Neural cell (in vitro differentiated cells): ENCODE results near the gene LRRC74A.

Source experiments
- CTCF ChIP-seq: fragments of 450-650 bp; IDR thresholded peaks from 2 replicates; pipeline ENCODE4 v1.5.1; 2014; ENCODE audit warnings: antibody characterized with exemption, mild to moderate bottlenecking, moderate library complexity; ENCODE audit not compliant: poor library complexity, severe bottlenecking
- EP300 ChIP-seq: fragments of 450-650 bp; conservative IDR thresholded peaks from 2 replicates; pipeline ENCODE4 v1.6.1; 2014; ENCODE audit warnings: antibody characterized with exemption, mild to moderate bottlenecking, moderate library complexity; ENCODE audit not compliant: poor library complexity, severe bottlenecking
- EZH2 ChIP-seq: fragments of 200-600, 300-800 bp; shearing (Covaris generic), sonication (generic); IDR thresholded peaks from 2 replicates; pipeline ENCODE4 v1.6.1; 2014; ENCODE audit warnings: antibody characterized with exemption, low read length, borderline replicate concordance, mild to moderate bottlenecking; ENCODE audit not compliant: insufficient read depth, poor library complexity, severe bottlenecking
- MXI1 ChIP-seq: fragments of 450-650 bp; conservative IDR thresholded peaks from 2 replicates; pipeline ENCODE4 v1.6.1; 2014; ENCODE audit warnings: antibody characterized with exemption, mild to moderate bottlenecking; ENCODE audit not compliant: poor library complexity, severe bottlenecking
- POLR2AphosphoS5 ChIP-seq: IDR thresholded peaks from 2 replicates; pipeline ENCODE4 v1.6.1; 2012
- RAD21 ChIP-seq: fragments of 450-650 bp; conservative IDR thresholded peaks from 2 replicates; pipeline ENCODE4 v1.6.1; 2014; ENCODE audit warnings: antibody characterized with exemption, mild to moderate bottlenecking, moderate library complexity
- REST ChIP-seq: IDR thresholded peaks from 2 replicates; pipeline ENCODE4 v1.6.1; 2012; ENCODE audit warnings: borderline replicate concordance
- SMC3 ChIP-seq: fragments of 450-650 bp; conservative IDR thresholded peaks from 2 replicates; pipeline ENCODE4 v1.6.1; 2014; ENCODE audit warnings: antibody characterized with exemption, mild to moderate bottlenecking, moderate library complexity; ENCODE audit not compliant: poor library complexity
- TAF1 ChIP-seq: IDR thresholded peaks from 2 replicates; pipeline ENCODE4 v1.6.1; 2012; ENCODE audit warnings: low read depth

GRCh38 chr14:76909266-76909665 is 83.1 kb downstream of the LRRC74A start:
- TF ChIP-seq CTCF = no peak
- TF ChIP-seq EP300 = no peak
- no peak for TF ChIP-seq EZH2
- TF ChIP-seq REST = no peak
- no peak for TF ChIP-seq MXI1
- no peak for TF ChIP-seq RAD21
- no peak for TF ChIP-seq POLR2AphosphoS5
- no peak for TF ChIP-seq TAF1
- TF ChIP-seq SMC3 = no peak
